HG02852 (cell line): ENCODE results near the gene AP2B1.
"Not testable (repeated sequence)": the region's sequence is repeated elsewhere in the genome, so short reads cannot be mapped to it uniquely, and the experiment has no call there.

Experiments used
- ATAC-seq: cut with Tn5 transposase; IDR thresholded peaks from one replicate; pipeline ENCODE4 v1.9.1; 2021; ENCODE audit warnings: mild to moderate bottlenecking, moderate library complexity; ENCODE audit not compliant: unreplicated experiment

AP2B1 gene

GRCh38 chr17:35587074-35587961 is at the start of gene AP2B1:
Gene AP2B1, plus strand, starts transcription at chr17:35587322. Its CDS starts 6,709 bp downstream, at chr17:35594031.
- peak; percentile 84 for ATAC-seq

DNA sequence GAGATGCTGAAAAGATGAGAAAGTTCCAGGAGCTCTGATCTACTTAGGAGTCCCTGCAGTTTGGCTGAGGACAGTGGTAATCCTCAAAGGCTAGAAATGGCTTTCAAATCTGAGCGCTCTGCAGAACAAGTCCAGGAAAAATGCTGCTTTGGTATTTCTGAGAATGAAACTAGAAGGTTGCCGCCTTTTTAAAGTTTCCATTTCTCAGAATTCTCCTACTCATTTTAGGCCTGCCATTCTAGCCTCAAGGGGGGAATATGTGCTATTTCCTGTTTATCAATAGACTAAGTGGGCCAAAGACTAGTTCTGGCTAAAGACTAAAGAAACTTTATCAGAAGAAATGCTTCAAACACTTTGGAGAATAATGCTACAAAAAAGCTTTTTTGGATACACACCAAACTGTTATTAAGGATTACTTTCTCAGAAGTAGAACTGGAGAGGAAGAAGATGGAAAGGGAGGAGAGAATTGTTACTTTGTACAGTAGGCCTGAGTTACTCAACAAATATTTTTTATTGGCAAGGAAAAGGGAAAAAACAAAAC is 49.5 kb upstream of the AP2B1 start, which contains the start of gene SLFN12L:
SLFN12L (minus strand) TSS at position 78 of the 541 bp plus-strand sequence. CDS start 15,314 bp downstream, outside the sequence.
- no peak for ATAC-seq

GRCh38 chr17:35539659-35540026 is 47.5 kb upstream of the AP2B1 start:
- ATAC-seq = no peak

GRCh38 chr17:35540589-35541404 is 46.3 kb upstream of the AP2B1 start:
- no peak for ATAC-seq

DNA sequence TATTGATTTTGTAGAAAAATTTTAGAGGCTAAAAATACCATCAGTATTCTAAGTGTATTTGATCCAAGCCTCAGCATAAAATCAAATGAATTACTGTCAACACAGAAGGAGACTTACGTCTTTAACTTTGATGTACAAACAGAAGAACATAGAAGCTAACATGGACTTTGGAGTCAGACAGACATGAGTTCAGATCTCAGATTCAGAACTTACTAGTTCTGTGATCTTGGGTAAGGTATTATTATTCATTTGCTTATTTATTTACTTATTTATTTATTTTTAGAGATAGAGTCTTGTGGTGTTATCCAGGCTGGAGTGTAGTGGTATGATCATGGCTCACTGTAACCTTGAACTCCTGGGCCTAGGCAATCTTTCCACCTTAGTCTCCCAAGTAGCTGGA is 45.7 kb upstream of the AP2B1 start:
- ATAC-seq = no peak

GRCh38 chr17:35542990-35543389 is 44.1 kb upstream of the AP2B1 start:
- no peak for ATAC-seq

DNA sequence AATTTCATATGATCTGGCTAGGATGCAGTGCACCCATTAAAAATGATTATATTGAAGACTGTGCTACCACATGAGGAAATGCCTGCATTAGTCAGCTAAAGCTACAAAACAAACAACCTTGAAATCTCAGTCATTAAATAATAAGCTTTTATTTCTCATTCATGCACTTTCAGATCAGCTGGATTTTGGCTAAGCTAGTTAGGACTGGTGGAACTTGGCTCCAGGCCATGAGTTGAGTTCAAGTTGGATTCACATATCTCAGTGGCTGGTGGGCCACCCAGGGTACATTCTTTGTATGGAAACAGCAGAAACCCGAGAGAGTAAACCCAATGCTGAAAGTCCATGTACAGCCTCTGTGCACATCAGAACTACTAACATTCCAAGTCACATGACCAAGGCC is 43.3 kb upstream of the AP2B1 start:
- ATAC-seq = no peak

- no peak for ATAC-seq
Observed at GRCh38 chr17:35545150-35545549, 42.0 kb upstream of the AP2B1 start.

DNA sequence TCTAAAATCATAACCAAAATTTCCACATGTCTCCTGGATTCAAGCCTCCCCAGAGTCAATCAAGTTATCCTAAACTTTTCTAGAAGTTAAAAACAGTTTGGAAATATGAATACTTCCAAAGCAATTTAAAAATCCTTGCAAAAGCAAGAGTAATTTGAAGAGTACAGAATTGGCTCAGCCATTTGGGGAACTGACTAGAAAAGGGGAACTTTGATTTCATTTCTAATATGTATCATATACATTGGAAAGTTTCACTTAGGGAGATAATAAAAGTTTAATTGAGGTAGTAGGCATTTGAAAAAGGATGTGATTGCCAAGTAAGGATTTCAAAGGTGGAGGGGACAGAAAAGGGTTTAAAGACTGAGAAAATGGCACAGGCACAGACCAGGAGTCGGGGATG is 40.6 kb upstream of the AP2B1 start:
- no peak for ATAC-seq

DNA sequence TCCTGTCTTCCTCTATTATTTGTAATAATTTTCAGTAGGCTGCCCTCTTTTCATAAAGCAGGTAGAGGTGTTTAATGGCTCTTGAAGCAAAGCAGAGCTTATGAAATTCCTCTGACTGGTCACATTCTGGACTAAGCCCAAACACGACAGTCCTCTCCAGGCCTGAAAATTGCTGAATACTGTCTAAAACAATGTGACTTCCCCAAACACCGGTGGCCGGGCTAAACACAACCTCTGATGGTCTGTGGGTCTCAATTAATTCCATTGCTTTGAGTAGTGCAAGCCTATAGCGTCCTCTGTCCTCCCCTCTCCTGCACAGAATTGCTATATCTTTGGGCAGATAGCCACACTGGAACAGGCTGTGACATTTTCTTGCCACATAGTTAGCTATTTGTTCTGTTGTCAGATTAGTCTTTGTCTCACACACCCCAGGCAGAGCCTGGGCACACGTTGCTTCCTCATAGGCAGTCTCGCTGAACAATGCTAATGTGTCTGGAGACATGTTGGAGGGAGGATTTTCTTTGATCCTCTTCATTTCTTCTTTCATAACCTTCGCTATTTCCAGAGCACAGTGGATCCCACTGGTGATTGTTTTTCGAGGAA is 38.8 kb upstream of the AP2B1 start:
- ATAC-seq = no peak

- ATAC-seq = no peak
Observed at GRCh38 chr17:35548978-35549377, 38.1 kb upstream of the AP2B1 start.

GRCh38 chr17:35553310-35553709 is 33.8 kb upstream of the AP2B1 start:
- ATAC-seq = no peak

GRCh38 chr17:35554668-35555067 is 32.5 kb upstream of the AP2B1 start:
- no peak for ATAC-seq

DNA sequence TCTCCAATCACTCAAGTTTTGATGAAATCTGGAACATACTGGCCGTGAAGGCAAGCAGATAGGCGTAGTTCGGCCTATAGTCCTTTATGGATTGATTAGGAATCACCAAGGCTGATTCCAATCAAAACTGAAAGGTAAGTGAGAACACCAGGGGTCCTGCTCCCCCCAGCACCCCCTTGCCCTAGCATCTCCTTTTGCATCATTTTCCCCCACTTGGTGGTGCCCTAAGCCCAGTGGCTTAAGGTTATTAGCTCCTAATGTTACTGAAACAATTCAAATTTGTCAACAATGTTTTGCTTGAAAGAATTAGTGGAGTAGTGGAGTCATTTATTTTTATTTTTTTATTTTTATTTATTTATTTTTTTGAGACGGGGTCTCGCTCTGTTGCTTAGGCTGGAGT is 31.4 kb upstream of the AP2B1 start:
- no peak for ATAC-seq

DNA sequence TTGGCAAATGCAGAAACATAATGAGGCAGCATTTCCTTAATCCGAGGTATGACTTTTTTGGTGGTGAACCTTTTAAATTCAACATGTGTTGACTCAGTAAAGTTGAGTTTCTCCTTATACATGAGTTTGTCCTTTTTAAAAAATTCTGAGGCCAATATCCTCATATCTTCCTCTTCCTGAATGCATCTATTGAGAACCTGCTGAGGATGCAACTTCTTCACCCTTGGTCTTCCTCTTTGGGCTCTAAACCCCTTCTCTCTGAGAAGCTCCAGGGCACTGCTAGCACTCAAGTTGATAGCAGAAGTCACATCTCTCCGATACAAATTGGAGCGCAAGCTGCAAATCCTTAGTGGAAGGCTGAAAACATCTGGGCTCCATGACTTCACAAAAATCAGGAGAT is 29.8 kb upstream of the AP2B1 start:
- no peak for ATAC-seq

- ATAC-seq = no peak
Observed at GRCh38 chr17:35559495-35560210, 27.5 kb upstream of the AP2B1 start.

- no peak for ATAC-seq
Observed at GRCh38 chr17:35560703-35561102, 26.4 kb upstream of the AP2B1 start, which contains the start of gene SLFN14. Gene SLFN14, minus strand, starts transcription at chr17:35560819. Its CDS starts 2,757 bp downstream, at chr17:35558062.

DNA sequence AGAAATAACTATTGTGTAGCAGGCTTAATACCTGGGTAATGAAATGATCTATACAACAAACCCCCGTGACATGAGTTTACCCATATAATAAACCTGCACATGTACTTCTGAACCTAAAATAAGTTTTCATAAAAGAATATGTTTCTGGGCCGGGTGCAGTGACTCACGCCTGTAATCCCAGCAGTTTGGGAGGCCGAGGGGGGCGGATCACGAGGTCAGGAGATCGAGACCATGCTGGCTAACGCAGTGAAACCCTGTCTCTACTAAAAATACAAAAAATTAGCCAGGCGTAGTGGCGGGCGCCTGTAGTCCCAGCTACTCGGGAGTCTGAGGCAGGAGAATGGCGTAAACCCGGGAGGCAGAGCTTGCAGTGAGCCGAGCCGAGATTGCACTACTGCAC is 23.9 kb upstream of the AP2B1 start:
- ATAC-seq = not testable (repeated sequence)

DNA sequence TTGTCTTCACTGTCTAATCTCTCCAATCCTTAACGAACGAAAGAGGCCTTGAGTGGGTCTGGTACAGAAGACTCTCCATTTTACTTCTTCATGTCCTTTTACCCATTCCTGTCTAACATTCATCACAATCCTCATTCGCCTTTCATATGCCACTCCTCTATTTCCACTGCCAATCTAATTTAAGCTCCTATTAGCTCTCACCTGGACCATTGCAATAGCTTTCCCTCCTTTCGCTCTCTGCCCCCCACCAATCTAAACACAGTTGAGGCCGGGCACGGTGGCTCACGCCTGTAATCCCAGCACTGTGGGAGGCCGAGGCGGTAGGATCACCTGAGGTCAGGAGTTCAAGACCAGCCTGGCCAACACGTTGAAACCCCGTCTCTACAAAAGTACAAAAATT is 20.2 kb upstream of the AP2B1 start:
- no peak for ATAC-seq

- ATAC-seq = no peak
Observed at GRCh38 chr17:35568561-35568960, 18.6 kb upstream of the AP2B1 start.
